HTR-8/SVneo (cell line): ENCODE measurements around the gene STRN4.
A peak's percentile ranks its signal among the peaks of the same experiment; 100 is the strongest.
"Not testable (repeated sequence)": the region's sequence is repeated elsewhere in the genome, so short reads cannot be mapped to it uniquely, and the experiment has no call there.

ENCODE experiments used
- DNase-seq: peaks from one replicate; pipeline ENCODE4 v3.0.0; 2011; ENCODE audit warnings: low spot score, mixed read lengths; ENCODE audit not compliant: insufficient read length
- FAIRE-seq: peaks from 2 replicates; lab custom pipeline; 2011; peaks lifted over from hg19 to GRCh38; lab: Jason Lieb, UNC

The STRN4 gene, protein sequence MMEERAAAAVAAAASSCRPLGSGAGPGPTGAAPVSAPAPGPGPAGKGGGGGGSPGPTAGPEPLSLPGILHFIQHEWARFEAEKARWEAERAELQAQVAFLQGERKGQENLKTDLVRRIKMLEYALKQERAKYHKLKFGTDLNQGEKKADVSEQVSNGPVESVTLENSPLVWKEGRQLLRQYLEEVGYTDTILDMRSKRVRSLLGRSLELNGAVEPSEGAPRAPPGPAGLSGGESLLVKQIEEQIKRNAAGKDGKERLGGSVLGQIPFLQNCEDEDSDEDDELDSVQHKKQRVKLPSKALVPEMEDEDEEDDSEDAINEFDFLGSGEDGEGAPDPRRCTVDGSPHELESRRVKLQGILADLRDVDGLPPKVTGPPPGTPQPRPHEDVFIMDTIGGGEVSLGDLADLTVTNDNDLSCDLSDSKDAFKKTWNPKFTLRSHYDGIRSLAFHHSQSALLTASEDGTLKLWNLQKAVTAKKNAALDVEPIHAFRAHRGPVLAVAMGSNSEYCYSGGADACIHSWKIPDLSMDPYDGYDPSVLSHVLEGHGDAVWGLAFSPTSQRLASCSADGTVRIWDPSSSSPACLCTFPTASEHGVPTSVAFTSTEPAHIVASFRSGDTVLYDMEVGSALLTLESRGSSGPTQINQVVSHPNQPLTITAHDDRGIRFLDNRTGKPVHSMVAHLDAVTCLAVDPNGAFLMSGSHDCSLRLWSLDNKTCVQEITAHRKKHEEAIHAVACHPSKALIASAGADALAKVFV

GRCh38 chr19:46746281-46747057 is at the start of gene STRN4:
TSS of gene STRN4 (minus strand) at chr19:46746450. CDS start at chr19:46746430, 20 bp downstream.
- no peak for FAIRE-seq

GRCh38 chr19:46791944-46792343 is 45.7 kb upstream of the STRN4 start:
- DNase-seq (no peak), FAIRE-seq (no peak)

More at GRCh38 chr19:46746281-46747057, at the start of gene STRN4:
- DNase-seq: peak; percentile 74

DNA sequence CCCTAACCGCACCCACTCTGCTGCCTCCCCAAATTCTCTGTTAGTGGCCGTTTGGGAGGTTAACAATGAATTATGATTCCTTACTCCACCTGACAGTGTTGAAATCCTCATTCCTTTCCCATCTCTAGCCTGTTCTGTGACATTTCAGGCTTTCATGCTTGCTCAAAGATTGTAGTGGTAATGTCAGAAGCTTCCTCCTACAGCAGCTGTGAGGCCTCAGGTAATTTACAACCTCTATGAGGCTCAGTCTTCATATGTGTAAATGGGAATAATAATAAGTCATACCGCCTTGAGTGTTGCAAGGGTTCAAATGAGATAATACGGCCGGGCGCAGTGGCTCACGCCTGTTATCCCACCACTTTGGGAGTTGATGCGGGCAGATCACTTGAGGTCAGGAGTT is 43.1 kb upstream of the STRN4 start:
- DNase-seq (no peak), FAIRE-seq (no peak)

DNA sequence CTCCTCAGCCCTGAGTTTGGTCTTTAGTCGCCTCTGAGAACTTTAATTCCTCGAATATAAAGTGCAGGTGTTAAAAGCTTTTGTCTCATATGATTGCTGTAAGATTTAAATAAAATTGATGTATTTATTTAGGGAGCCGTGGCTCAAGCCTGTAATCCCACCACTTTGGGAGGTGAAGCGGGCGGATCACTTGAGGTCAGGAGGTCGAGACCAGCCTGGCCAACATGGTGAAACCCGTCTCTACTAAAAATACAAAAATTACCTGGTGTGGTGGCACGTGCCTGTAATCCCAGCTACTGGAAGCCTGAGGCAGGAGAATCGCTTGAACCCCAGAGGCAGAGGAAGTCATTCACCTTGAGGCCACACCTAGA is 42.7 kb upstream of the STRN4 start:
- FAIRE-seq (no peak), DNase-seq (no peak)

GRCh38 chr19:46788262-46788967 is 42.2 kb upstream of the STRN4 start, which contains the start of gene SLC1A5:
TSS of gene SLC1A5 (minus strand) at chr19:46788594. CDS start at chr19:46787965, 629 bp downstream.
- FAIRE-seq (no peak), DNase-seq (peak; percentile 97)

GRCh38 chr19:46787331-46788261 is 41.3 kb upstream of the STRN4 start:
- DNase-seq (peak; percentile 44), FAIRE-seq (no peak)

DNA sequence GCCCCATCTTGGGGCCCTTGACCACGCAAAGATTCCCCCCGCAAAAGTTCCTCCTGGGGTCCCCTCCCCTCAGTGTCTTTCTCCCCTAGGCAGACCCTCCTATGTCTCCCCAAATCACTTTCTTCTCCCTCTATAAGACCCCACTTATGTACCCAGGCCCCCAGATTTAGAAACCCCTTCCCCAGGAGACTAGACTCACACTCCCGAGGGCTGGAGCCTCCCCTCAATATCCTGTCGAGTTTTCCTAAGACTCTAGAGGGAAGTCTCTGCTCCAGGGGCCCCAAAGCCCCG is 40.7 kb upstream of the STRN4 start:
- no peak for FAIRE-seq

GRCh38 chr19:46786236-46787039 is 40.2 kb upstream of the STRN4 start:
- FAIRE-seq (no peak), DNase-seq (peak; percentile 76)

More for the DNA sequence above, 40.7 kb upstream of the STRN4 start:
- no peak for DNase-seq

GRCh38 chr19:46785980-46786235 is 39.7 kb upstream of the STRN4 start:
- DNase-seq (no peak), FAIRE-seq (no peak)

DNA sequence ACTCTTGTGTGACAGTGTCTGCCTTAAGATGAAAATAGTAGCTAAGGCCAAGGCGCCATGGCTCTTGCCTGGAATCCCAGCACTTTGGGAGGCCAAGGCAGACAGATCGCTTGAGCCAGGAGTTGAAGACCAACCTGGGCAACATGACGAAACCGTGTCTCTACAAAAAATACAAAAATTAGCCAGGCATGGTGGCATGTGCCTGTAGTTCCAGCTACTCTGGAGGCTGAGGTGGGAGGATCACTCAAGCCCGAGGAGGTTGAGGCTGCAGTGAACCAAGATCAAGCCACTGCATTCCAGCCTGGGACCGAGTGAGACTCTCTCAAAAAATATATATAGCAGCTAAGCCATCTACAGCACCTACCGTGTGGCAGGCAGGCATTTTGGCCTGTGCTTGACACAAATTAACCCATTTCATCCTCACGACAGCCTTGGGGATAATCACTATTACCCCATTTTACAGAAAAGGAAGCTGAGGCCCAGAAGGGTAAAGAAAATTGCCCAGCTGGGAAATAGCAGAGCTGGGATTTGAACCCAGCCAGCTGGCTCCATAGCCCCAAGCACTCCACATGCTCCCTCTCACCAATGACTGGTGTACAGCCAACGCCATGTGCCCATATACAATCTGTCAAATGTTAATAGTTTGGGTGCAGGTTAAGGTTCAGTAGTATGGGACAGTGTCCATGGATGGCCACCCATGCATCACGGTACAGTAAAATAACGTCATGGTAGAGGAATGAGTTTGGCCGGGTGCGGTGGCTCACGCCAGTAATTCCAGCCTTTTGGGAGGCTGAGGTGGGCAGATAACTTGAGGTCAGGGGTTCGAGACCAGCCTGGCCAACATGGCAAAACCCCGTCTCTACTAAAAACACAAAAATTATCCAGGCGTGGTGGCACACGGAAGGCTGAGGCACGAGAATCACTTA is 39.1 kb upstream of the STRN4 start:
- DNase-seq (no peak), FAIRE-seq (no peak)

DNA sequence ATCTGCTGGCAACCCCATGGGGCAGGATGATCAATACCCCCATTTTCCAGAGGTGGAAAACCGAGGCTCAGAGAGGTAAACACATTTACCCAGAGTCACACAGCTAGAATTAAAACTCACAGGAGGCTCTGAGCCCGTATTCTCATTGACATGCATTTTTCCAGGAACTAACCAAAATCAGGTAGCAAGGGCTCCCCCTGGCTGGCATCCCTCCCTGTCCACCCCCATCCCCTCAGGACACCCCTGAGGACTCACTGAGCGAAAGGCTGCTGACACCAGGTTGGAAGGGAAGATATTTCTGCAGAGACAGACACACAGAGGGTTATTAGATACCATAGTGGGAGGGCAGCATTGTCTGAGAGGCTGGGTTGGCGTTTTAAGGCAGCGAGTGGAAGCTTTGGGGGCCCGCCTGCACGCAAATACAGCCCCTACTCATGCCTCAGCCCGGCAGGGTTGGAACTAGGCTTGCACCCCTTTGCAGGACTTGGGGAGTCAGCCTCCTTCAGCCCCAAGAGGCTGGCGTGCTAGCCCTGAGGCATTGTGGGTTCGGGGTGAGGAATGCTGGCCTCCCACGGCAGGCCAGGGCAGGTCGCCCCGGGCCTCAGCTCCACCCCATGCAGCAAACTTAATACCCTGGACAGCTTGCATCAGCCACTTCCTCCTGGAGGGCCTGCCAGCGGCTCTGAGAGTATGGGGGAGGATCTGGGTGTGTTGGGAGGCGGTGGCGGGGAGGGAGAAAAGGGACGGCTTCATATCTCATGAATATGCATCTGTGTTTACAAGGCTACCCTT is 38.2 kb upstream of the STRN4 start:
- DNase-seq (peak; percentile 82), FAIRE-seq (peak; percentile 66)

GRCh38 chr19:46783670-46784069 is 37.4 kb upstream of the STRN4 start:
- DNase-seq (no peak), FAIRE-seq (no peak)

DNA sequence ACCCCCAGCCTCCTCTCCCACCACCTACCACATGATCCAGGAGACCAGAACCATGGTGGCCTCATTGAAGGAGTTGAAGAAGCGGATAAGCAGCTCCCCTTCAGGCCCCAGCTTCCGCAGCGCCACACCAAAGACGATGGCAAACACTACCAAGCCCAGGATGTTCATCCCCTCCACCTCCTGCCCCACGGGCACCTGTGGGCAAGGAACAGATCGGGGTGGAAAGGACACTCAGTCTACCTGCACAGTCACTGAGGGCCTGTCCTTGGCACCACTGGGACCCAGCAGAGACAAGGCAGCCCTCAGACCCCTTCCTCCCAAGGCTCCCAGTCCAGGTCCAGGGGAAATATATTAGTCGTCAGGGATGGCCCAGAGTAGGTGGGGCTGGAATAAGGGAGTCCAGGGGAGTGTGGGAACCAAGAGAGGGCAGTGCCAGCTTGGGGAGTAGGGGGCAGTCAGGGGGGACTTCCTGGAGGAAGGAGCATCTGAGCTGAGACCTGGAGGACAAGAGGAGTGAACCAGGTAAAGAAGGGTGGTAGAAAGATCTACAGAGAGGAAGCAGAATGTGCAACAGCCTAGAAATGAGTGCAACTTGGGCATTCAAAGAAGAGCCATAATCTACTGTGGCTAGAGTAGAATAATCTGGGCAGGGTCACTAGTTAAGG is 36.2 kb upstream of the STRN4 start:
- no peak for DNase-seq
- no peak for FAIRE-seq

GRCh38 chr19:46777956-46778645 is 31.9 kb upstream of the STRN4 start:
- DNase-seq: not testable (repeated sequence)

More at GRCh38 chr19:46777956-46778645, 31.9 kb upstream of the STRN4 start:
- FAIRE-seq: not testable (repeated sequence)
